ENCODE data around the gene SYPL1.

- TF ChIP-seq EZH2phosphoT487 (IDR thresholded peaks at IDR 0.05) (no peak), CTCF (IDR thresholded peaks at IDR 0.05) (no peak), EZH2 (IDR thresholded peaks at IDR 0.05) (no peak)
Observed at GRCh38 chr7:106072715-106073091, 39.4 kb downstream of the SYPL1 start.
